Small intestine (tissue), 7 donors: ENCODE results near the gene SPAG5. TPM values are rescaled to one million over a fixed set of nuclear protein-coding genes. Genes with fewer than 3 reads are reported as not detected.

Source experiments
- DNase-seq, 2 donors: peaks; one replicate each; pipeline versions ENCODE4 v3.0.0 to v3.0.0-alpha.2; 2013
- FAIRE-seq: peaks from 2 replicates; lab custom pipeline; 2012; peaks lifted over from hg19 to GRCh38; lab: Jason Lieb, UNC
- H3K27ac ChIP-seq, 3 donors: one replicate each; pipeline ENCODE4 v1.5.1; 2013; ENCODE audit warnings: low read length in 2 of 3, mild to moderate bottlenecking in 2 of 3, control low read depth in 1 of 3, inconsistent platforms in 1 of 3, low read depth in 1 of 3, moderate library complexity in 1 of 3
- H3K27me3 ChIP-seq, 3 donors: one replicate each; pipeline ENCODE4 v1.6.1; 2013; ENCODE audit warnings: low read length in 3 of 3, inconsistent platforms in 1 of 3; ENCODE audit not compliant: control insufficient read depth in 3 of 3, insufficient read depth in 3 of 3
- H3K36me3 ChIP-seq, 3 donors: one replicate each; pipeline ENCODE4 v1.6.1; 2013; ENCODE audit warnings: low read length in 3 of 3, inconsistent platforms in 1 of 3, low read depth in 1 of 3, mild to moderate bottlenecking in 1 of 3, moderate library complexity in 1 of 3; ENCODE audit not compliant: control insufficient read depth in 3 of 3, insufficient read depth in 2 of 3
- H3K4me1 ChIP-seq, 3 donors: one replicate each; pipeline ENCODE4 v1.6.1; 2013; ENCODE audit warnings: low read length in 2 of 3, inconsistent platforms in 1 of 3, low read depth in 1 of 3, mild to moderate bottlenecking in 1 of 3, moderate library complexity in 1 of 3; ENCODE audit not compliant: control insufficient read depth in 3 of 3, insufficient read depth in 2 of 3
- H3K4me3 ChIP-seq, 3 donors: one replicate each; pipeline ENCODE4 v1.5.1; 2013; ENCODE audit warnings: low read length in 3 of 3, control low read depth in 1 of 3, inconsistent platforms in 1 of 3, low read depth in 1 of 3, mild to moderate bottlenecking in 1 of 3, moderate library complexity in 1 of 3
- H3K9me3 ChIP-seq, 2 donors: one replicate each; pipeline ENCODE4 v1.6.1; 2013; ENCODE audit warnings: low read depth in 1 of 2, low read length in 1 of 2; ENCODE audit not compliant: control insufficient read depth in 2 of 2, insufficient read depth in 1 of 2
- WGBS, 3 donors: extraction: QIAGEN DNeasy Blood & Tissue Kit; methylation state at CpG; one replicate each; pipeline ENCODE4 v1.1.7; 2013; 5-methylcytosine and 5-hydroxymethylcytosine counted together
- polyA plus RNA-seq, 4 donors: library from polyadenylated mRNA; stranded (reverse) in 3 of 4; unstranded in 1 of 4; fragments of 200-250 nt in 3 of 4; fragments of 120-200 nt in 1 of 4; gene quantifications; one replicate each; pipeline versions ENCODE4 v1.2.1 to v1.2.3, GENCODE V29; 2013
- donor health status: healthy with polysubstance abuse.
- donor health status: control.
- donor health status: control.
- donor health status: Bipolar disorder and iron deficiency.
- donor health status: healthy.

SPAG5 gene
- polyA plus RNA-seq, 4 donors = 20.3 to 39.3 (median 35.4) TPM

GRCh38 chr17:28635506-28635905 is 36.7 kb upstream of the SPAG5 start:
- H3K9me3 ChIP-seq = no peaks in the 10 kb centered on the region
- 96 to 100% (median 100%) methylated on average over 1 of the region's 1 CpG for WGBS, 3 donors

GRCh38 chr17:28634206-28634865 is 35.5 kb upstream of the SPAG5 start:
- no peaks in the 10 kb centered on the region for H3K9me3 ChIP-seq
- FAIRE-seq (no peak), DNase-seq (no peak)
- no peak overlapping the region for H3K27ac ChIP-seq
- peaks cover 44 to 75% (median 50%) of the 10 kb centered on the region in 3 donors for H3K36me3 ChIP-seq
- H3K4me3 ChIP-seq = no peak overlapping the region
- H3K27me3 ChIP-seq = no peaks in the 10 kb centered on the region
- WGBS, 3 donors = 87 to 94% (median 90%) methylated on average over 14 of the region's 14 CpGs
- H3K4me1 ChIP-seq = no peaks in the 10 kb centered on the region

More at GRCh38 chr17:28635506-28635905, 36.7 kb upstream of the SPAG5 start:
- no peaks in the 10 kb centered on the region for H3K4me1 ChIP-seq
- DNase-seq = no peak
- no peak overlapping the region for H3K4me3 ChIP-seq
- FAIRE-seq = no peak
- H3K36me3 ChIP-seq = peaks cover 50 to 73% (median 51%) of the 10 kb centered on the region in 3 donors
- H3K27ac ChIP-seq = no peak overlapping the region
- no peaks in the 10 kb centered on the region for H3K27me3 ChIP-seq

DNA sequence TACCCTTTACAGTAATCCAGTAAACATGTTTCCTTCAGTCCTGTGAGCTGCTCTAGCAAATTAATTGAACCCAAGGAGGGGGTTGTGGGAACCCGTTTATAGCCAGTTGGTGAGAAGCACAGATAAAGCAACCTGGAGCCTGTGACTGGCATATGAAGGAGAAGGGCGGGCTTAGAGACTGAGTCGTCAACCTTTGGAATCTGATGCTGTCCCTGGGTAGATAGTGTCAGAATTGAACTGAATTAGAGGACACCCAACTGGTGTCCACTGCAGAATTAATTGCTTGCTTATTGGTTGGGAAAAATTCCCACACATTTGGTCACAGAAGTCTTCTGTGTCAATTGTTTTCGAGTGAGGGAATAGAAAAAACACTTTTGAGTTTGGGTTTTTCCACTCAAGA is 28.0 kb upstream of the SPAG5 start:
- H3K4me1 ChIP-seq = no peaks in the 10 kb centered on the region
- peak; percentile 18 to 26 for DNase-seq
- H3K36me3 ChIP-seq = peaks cover 21 to 66% (median 32%) of the 10 kb centered on the region in 3 donors
- H3K27me3 ChIP-seq = no peaks in the 10 kb centered on the region
- 73 to 80% (median 78%) methylated on average over 4 of the region's 4 CpGs for WGBS, 3 donors
- H3K4me3 ChIP-seq = no peak overlapping the region
- no peaks in the 10 kb centered on the region for H3K9me3 ChIP-seq
- H3K27ac ChIP-seq = no peak overlapping the region
- no peak for FAIRE-seq

DNA sequence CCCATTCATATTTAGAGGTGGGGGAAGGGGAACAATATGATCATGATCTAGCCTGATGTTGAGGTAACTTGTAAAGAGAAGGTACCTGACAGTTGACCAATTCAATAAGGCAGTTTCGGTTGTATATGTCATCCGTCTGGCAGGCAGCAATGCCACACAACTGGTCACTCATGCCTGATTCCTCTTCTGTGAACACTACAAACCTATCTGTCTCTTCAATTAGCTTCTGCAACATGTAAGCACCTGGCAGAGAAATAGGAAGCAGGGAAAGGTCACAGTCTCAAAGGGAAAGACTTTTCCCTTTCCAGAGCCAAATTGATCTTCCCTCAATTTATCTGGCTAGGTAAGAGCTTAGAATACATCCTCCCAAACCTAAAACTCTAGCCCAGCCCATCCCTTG is 25.3 kb upstream of the SPAG5 start:
- no peak overlapping the region for H3K27ac ChIP-seq
- H3K36me3 ChIP-seq = peaks cover 15 to 61% (median 46%) of the 10 kb centered on the region in 3 donors
- H3K27me3 ChIP-seq = no peaks in the 10 kb centered on the region
- FAIRE-seq (no peak), DNase-seq (no peak)
- no peaks in the 10 kb centered on the region for H3K9me3 ChIP-seq
- no peak overlapping the region for H3K4me3 ChIP-seq
- H3K4me1 ChIP-seq = no peaks in the 10 kb centered on the region
- 91 to 97% (median 95%) methylated on average over 2 of the region's 2 CpGs for WGBS, 3 donors

- FAIRE-seq = no peak
- no peak overlapping the region for H3K27ac ChIP-seq
- 93 to 96% (median 93%) methylated on average over 4 of the region's 4 CpGs for WGBS, 3 donors
Measured at GRCh38 chr17:28623696-28624095, 24.9 kb upstream of the SPAG5 start.

GRCh38 chr17:28622186-28622585 is 23.4 kb upstream of the SPAG5 start:
- H3K9me3 ChIP-seq = no peaks in the 10 kb centered on the region
- no peaks in the 10 kb centered on the region for H3K4me1 ChIP-seq
- no peak for DNase-seq
- H3K27ac ChIP-seq = no peak overlapping the region
- H3K4me3 ChIP-seq = no peak overlapping the region
- no peaks in the 10 kb centered on the region for H3K27me3 ChIP-seq
- WGBS, 3 donors = 92 to 93% (median 93%) methylated on average over 3 of the region's 3 CpGs
- FAIRE-seq = no peak
- peaks cover 16 to 59% (median 44%) of the 10 kb centered on the region in 3 donors for H3K36me3 ChIP-seq

More at GRCh38 chr17:28623696-28624095, 24.9 kb upstream of the SPAG5 start:
- DNase-seq = no peak
- no peaks in the 10 kb centered on the region for H3K9me3 ChIP-seq
- no peaks in the 10 kb centered on the region for H3K4me1 ChIP-seq
- H3K27me3 ChIP-seq = no peaks in the 10 kb centered on the region
- H3K36me3 ChIP-seq = peaks cover 16 to 61% (median 49%) of the 10 kb centered on the region in 3 donors
- no peak overlapping the region for H3K4me3 ChIP-seq

DNA sequence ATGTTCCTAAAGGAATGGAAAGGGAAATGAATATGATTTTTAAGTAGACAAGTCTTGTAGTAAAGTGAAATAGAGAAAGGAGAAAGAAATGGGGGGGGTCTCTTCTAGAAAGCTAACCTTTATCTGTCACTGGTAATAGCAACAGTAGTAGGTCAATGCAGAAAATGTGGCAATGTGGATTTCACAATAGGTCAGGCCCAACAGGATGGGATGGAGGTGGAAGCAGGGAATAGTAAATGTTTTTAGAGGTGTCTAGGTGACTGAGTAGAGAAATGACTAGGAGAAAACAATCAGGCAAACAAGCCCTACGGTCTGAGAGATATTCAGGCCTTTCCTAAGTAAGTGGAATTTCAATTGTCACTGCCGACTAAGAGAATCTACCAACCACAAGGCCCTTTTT is 21.2 kb upstream of the SPAG5 start:
- FAIRE-seq (no peak), DNase-seq (no peak)
- no peak overlapping the region for H3K27ac ChIP-seq
- 79 to 91% (median 84%) methylated on average over 2 of the region's 2 CpGs for WGBS, 3 donors
- H3K4me3 ChIP-seq = no peak overlapping the region
- no peaks in the 10 kb centered on the region for H3K27me3 ChIP-seq
- H3K9me3 ChIP-seq = no peaks in the 10 kb centered on the region
- H3K4me1 ChIP-seq = no peaks in the 10 kb centered on the region
- H3K36me3 ChIP-seq = peaks cover 32 to 66% (median 65%) of the 10 kb centered on the region in 3 donors

- Histone ChIP-seq H3K4me3 (no peak overlapping the region), H3K9me3 (no peaks in the 10 kb centered on the region), H3K27me3 (no peaks in the 10 kb centered on the region), H3K27ac (no peak overlapping the region), H3K4me1 (peaks cover 0 to 2% (median 0%) of the 10 kb centered on the region in 3 donors), H3K36me3 (peaks cover 29 to 71% (median 64%) of the 10 kb centered on the region in 3 donors)
- DNase-seq = no peak
- FAIRE-seq = no peak
- 91 to 93% (median 92%) methylated on average over 3 of the region's 3 CpGs for WGBS, 3 donors
Measured at GRCh38 chr17:28618464-28618863, 19.6 kb upstream of the SPAG5 start.
